Left hindlimb (tissue), 1 donor: ENCODE results near the gene SPARC.

Experiments used
- DNase-seq: peaks from one replicate; pipeline ENCODE4 v3.0.0-alpha.2; 2018

SPARC gene

GRCh38 chr5:151677776-151678545 is 8.8 kb downstream of the SPARC start:
- DNase-seq: peak; percentile 61

GRCh38 chr5:151676719-151677118 is 10.0 kb downstream of the SPARC start:
- peak; percentile 28 for DNase-seq

GRCh38 chr5:151676314-151676712 is 10.4 kb downstream of the SPARC start:
- DNase-seq: no peak

DNA sequence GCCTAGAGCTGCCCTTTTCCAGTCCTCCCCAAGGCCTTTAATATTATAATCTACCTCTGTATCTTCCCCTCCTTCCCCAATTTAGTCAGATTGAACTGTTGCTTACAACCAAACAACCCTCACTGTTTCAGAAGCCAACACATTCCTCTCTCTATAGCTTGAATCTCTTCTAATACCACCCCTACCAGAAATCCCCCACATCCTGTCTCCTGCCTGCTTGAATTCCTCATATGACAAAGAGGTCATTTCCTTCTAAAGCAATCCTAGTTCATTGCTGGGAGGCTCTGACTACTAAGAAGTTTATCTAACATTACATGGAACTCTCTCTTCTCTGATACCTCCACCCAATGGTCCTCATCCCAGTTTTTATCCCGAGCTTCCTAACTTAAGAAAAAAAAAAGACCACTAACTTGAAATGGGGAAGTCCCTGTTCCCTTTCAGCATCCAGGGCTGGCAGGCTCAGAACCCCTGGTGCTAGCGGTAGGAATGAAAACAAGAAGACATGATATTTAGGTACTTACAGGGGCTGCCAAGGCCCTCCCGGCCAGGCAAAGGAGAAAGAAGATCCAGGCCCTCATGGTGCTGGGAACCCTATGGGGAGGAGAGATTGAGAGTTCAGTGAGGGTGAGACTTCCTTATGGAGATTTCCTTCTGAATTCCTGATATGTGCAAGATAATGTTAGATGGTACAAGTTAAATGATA is 11.0 kb downstream of the SPARC start:
- peak; percentile 17 for DNase-seq

DNA sequence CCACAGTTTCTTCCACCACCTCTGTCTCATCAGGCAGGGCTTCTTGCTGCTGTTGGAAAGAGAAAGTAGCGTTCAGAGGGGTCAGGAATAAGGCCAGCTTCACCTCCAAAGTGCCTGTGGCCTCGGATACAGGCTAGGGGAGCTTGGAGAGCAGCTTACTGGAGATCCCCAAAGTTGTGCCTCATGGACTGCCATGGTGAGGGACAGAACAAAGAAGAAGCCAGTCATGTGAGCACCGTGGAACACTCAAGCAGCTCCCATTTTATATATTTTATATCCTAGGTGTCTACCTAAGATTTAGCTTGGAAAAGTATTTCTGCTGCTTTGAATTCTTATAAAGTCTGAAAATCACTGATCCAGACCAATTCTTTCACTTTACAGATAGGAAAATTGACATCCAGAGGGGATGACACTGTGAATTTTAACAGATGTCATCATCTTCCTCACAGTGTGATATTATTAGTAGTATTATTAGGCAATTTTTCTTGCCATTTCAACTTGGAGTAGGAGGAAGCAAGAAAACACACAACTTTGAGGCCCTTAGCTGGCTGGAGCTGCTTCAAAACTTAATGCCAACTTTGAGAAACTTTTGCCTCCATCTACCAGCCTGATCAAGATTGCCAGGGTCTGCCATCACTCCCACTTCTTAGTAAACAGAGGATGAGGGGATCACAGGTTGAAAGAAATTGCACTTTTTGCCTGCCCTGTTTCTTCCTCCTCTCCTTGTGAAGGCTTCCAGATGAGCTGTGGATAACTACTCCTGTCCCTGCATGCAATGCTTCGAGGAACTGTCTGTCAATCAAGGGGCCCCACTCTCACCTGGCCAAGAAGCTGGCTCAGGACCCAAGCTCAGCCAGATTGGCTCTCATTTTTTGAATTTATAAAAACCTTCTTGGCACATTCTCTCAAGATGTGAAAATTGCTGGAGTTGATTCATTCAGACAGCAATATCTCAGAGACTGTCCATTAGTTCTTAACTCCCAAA is 11.8 kb downstream of the SPARC start:
- DNase-seq: no peak

GRCh38 chr5:151673421-151673820 is 13.3 kb downstream of the SPARC start:
- no peak for DNase-seq

- no peak for DNase-seq
Measured at GRCh38 chr5:151672516-151672915, 14.2 kb downstream of the SPARC start.

DNA sequence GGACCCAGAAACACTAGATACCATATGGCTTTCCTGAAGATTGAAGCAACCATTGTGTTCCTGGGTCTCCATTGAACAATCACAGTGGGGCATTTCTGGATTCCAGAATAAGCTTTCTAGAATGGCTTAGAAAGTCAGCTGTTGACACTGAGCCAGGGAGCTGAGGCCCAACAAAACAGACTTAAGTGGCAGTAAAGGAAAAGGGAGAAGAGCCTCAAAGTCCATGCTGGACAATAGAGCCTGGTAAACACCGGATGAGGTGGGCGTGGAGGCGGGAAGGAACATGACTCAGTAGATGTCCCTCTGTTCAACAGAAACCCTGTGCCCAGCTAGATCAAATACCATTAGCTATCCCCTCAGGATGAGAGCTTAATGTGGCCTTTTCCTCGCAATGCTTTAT is 14.8 kb downstream of the SPARC start:
- no peak for DNase-seq

- DNase-seq: no peak
Measured at GRCh38 chr5:151670953-151671636, 15.6 kb downstream of the SPARC start.

DNA sequence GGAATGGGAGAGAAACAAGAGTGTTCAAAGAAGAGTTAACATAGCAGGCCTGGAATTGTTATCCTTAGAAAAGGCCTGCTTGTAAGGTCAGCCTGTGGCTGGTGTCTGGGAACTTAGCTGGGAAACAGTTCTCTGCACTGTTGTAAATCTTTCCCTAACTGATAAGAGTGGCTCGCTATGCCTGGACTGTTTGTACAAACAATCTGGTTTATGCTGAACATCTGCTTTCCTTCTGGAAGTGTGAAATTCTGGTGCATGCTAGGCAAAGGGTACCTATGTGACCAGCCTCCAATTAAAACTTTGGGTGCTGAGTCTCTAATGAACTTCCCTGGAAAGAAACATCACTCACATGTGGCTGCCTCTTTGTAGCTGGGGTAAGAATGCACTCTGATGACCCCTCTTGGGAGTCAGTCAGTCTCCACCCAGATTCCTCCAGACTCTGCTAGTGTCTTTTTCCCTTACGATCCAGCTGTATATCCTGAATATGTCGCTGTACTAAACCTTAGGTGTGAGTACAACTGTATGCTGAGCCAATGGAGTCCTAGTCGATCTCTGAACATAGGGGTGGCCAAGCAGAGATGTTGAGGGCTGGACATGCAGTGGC is 16.5 kb downstream of the SPARC start:
- no peak for DNase-seq

- DNase-seq: no peak
Measured at GRCh38 chr5:151667083-151667482, 19.6 kb downstream of the SPARC start.

GRCh38 chr5:151665613-151666012 is 21.1 kb downstream of the SPARC start:
- DNase-seq: no peak

DNA sequence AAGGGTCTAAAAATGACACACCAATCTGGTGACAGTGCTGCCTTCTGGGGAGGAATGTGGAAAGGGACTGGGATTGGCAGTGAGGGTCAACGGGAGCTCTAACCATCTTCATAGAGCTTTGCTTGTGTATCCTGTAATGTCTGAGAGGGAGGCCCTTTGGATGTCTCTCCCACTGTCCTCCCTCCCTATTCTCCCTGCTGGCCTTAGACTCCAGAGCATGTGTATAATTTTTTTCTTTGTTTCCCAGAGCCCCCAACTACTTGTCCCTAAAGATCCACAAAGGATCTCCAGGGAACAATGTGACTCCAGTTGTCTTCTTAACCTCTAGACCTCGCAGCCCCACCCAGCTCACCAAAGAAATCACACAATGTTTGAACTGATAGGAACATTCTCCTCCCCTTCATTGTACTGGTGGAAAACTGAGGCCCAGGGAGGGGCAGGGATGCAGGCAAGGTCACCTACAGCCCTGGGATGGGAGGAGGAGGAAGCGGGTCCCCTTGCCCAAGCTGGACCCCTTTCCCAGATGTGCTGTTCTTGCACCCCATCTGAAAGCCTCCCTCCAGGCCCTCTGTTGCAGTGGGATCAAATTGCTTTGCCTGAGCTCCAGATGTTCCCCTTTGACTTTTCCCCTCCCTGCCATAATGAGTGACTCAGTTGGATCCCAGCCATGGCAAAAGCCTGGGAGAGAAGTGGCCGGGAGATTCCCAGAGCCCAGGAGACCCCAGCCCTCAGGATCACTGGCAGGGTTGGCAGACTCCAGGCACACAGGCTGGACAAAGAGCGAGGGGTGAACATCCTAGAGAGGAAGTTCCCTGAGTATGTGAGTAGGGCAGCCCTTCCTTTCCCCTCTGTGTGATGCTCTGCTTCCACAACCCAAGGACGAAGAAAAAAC is 21.8 kb downstream of the SPARC start:
- DNase-seq: no peak

DNA sequence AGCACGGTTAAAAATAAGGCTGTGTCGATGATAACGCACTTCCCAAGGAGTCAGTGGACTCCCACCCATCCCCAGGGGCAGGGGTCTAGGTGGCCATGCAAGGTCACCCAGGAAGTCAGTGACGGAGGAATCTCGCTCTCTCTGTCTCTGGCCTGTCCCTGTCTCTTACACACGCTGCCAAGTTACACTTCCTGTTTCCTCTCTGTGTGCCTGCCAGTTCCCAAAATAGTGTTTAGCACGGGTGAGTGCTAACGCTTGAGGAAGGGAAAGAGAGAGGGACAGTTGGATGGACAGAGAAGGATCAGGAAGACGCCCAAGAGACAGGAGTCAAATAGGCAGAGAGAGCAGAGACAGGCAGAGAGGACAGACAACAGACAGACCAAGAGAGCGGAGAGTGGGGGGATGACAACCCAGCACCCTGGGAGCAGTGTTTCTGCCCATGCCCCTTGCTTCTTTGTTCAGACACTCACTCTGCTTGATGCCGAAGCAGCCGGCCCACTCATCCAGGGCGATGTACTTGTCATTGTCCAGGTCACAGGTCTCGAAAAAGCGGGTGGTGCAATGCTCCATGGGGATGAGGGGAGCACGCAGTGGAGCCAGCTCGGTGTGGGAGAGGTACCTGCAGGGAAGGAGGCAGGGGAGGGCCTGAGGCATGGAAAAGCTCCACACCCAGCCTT is 23.0 kb downstream of the SPARC start:
- DNase-seq: no peak

DNA sequence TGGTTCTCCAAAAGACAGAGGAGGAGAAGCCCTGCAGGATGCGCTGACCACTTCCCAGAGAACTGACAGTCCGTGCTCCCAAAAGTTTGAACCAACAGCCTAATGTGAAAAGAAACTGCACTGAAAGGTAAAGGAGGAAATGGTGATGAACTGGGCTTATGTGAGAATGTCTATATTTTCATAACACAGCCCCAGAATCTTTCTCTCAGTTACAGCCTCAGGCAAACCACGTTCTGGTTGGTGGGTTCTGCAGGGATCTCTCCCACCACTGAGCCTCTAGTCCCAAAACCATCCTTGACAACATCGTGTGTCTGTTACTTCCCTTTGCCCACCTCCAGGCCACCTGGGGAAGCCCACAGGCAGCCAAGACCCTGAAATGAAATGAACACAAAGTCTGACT is 23.9 kb downstream of the SPARC start:
- no peak for DNase-seq

- DNase-seq: no peak
Measured at GRCh38 chr5:151661968-151662732, 24.6 kb downstream of the SPARC start.

DNA sequence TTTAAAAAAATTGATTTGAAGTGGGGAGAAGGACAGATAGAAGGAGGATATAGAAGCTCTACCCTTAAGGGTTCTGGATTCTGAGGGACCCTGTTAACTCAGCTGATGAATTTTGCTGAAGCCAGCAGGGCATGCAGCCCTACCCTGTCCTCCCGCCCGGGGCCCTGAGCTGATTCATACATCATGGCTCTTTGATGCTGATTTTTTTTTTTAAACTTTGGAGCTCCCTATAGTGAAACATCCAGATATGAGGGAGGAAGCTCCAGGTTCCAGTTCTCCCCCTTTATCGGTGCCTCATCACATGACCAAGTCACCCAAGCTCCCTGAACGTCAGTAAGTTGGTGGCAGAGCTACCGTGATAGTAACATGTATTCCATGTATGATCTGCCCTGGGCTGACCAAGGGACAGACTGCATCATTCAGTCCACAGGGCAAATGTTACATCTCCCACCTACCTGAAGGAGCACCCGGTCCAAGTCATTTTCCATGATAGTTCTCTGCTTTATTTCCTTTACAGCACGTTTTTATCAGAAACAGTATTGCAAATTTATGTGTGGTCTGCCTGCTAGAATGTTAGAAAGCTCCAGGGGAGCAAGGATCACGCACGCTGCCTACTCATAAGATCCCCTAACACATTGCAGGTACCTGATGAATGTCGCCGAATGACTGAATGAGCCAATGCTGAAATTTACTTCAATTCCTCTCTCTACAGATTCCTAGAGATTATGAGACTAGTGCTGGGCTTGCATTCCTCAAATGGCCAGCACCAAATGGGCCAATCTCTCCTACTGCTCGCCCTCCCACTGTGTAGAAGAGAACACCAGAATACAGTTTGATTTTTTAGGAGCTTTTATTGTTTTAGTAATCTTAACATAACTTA is 25.9 kb downstream of the SPARC start:
- DNase-seq: no peak

GRCh38 chr5:151659001-151659754 is 27.5 kb downstream of the SPARC start:
- peak; percentile 91 for DNase-seq
